Measurements from ENCODE around the gene CTNNA3. TPM values are rescaled to one million over a fixed set of nuclear protein-coding genes. Genes with fewer than 3 reads are reported as not detected.

The CTNNA3 gene
- total RNA-seq, 4 donors from 2014 or later, result 0.68 to 75.2 (median 1.4) TPM

DNA sequence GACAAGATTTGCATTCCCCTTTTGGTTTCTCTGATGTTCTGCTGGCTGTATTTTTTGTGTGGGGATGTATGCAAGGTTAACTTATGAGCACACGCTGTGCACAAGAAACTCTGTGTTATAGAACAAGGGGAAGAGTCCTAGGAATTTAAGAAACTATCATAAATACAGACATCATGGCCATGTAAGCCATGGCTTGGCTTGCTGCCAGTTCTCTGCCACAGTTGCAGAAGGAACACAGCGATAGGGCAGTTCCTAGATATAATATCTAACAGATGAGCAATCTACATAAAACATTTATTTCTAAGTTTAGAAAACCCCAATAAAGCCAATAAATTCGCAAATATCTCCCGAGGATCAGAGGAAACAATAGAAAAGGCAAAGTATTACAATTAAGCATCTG lies 616.9 kb downstream of the CTNNA3 start:
- Histone ChIP-seq H3K27ac (no peak overlapping the region), H3K36me3 (no peaks in the 10 kb centered on the region), H3K27me3 (no peaks in the 10 kb centered on the region), H3K9me3 (no peaks in the 10 kb centered on the region), H3K4me3 (no peak overlapping the region), H3K4me1 (no peaks in the 10 kb centered on the region)
- TF ChIP-seq, protein P1, sequence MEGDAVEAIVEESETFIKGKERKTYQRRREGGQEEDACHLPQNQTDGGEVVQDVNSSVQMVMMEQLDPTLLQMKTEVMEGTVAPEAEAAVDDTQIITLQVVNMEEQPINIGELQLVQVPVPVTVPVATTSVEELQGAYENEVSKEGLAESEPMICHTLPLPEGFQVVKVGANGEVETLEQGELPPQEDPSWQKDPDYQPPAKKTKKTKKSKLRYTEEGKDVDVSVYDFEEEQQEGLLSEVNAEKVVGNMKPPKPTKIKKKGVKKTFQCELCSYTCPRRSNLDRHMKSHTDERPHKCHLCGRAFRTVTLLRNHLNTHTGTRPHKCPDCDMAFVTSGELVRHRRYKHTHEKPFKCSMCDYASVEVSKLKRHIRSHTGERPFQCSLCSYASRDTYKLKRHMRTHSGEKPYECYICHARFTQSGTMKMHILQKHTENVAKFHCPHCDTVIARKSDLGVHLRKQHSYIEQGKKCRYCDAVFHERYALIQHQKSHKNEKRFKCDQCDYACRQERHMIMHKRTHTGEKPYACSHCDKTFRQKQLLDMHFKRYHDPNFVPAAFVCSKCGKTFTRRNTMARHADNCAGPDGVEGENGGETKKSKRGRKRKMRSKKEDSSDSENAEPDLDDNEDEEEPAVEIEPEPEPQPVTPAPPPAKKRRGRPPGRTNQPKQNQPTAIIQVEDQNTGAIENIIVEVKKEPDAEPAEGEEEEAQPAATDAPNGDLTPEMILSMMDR (IDR thresholded peaks at IDR 0.05), result no peak
- TF ChIP-seq EP300 (IDR thresholded peaks at IDR 0.05; ENCODE audit: low read depth), result no peak
- no peak for TF ChIP-seq POLR2A (IDR thresholded peaks at IDR 0.05)
- TF ChIP-seq POLR2AphosphoS5 (IDR thresholded peaks at IDR 0.05), result no peak
- intact Hi-C loops (cut with DNase I; ENCODE audit: low total_unique reads), result no loop called here
- WGBS, 2 donors (ENCODE audit: low coverage in 1 of 2), result 29 to 33% methylated on average over 3 to 4 of the region's 4 CpGs
- in situ Hi-C loops (cut with MboI; ENCODE audit: low pct_ligation_motif_present in 1 of 4, low pct_unique_long_range_greater_than_20kb in 1 of 4, low sequenced_read_pairs in 3 of 4), result no loop called here
- DNase-seq, result no peak

DNA sequence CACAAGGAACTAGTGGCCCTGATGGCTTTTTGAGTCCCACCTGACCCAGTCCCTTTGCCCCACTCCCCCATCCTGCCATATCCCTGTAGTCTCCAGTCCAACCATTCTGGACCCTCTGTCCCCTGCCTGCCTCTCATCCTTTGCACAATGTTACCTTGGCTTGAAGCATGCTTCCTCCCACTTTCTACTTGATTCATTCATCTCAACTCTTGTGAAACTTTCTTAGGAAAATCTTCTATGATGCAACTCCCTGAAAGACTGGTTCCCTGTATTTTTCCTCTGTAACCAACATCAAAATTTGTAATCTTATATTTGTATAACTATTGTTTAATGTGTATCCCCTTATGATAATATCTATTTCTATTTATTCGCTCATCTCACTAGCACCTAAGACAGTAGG lies 618.6 kb downstream of the CTNNA3 start:
- Histone ChIP-seq H3K4me3 (no peak overlapping the region), H3K9me3 (no peaks in the 10 kb centered on the region), H3K27ac (no peak overlapping the region), H3K27me3 (no peaks in the 10 kb centered on the region), H3K36me3 (no peaks in the 10 kb centered on the region), H3K4me1 (no peaks in the 10 kb centered on the region)
- 90 to 98% methylated on average over 1 of the region's 1 CpG for WGBS, 2 donors (ENCODE audit: low coverage in 1 of 2)
- TF ChIP-seq EP300 (IDR thresholded peaks at IDR 0.05; ENCODE audit: low read depth), result no peak
- intact Hi-C loops (cut with DNase I; ENCODE audit: low total_unique reads) (no loop called here), in situ Hi-C loops (cut with MboI; ENCODE audit: low pct_ligation_motif_present in 1 of 4, low pct_unique_long_range_greater_than_20kb in 1 of 4, low sequenced_read_pairs in 3 of 4) (no loop called here)
- no peak for DNase-seq

DNA sequence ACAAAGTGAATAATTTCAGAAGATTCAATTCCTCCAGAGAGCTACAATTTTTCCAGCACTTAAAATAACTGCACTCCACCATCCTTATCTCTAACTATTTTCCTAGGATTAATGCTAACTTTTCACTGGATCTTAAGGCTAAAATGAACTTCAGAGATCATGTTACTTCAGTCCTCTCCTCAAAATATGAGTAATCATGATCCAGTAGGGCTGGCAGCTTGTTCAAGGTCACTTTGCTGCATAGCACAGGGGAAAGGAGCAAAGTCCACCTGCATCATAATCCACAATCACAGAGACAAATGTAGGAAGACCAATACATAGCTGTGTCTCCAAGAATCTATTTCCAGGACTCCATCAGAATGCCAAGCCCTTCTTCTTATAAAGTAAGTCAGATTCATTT lies 619.9 kb downstream of the CTNNA3 start:
- Histone ChIP-seq H3K9me3 (no peaks in the 10 kb centered on the region), H3K36me3 (no peaks in the 10 kb centered on the region), H3K4me1 (no peaks in the 10 kb centered on the region), H3K4me3 (no peak overlapping the region), H3K27me3 (no peaks in the 10 kb centered on the region), H3K27ac (no peak overlapping the region)
- in situ Hi-C loops (cut with MboI; ENCODE audit: low pct_ligation_motif_present in 1 of 4, low pct_unique_long_range_greater_than_20kb in 1 of 4, low sequenced_read_pairs in 3 of 4) (no loop called here), intact Hi-C loops (cut with DNase I; ENCODE audit: low total_unique reads) (no loop called here)
- TF ChIP-seq POLR2A (IDR thresholded peaks at IDR 0.05) (no peak), POLR2AphosphoS5 (IDR thresholded peaks at IDR 0.05) (no peak), EP300 (IDR thresholded peaks at IDR 0.05; ENCODE audit: low read depth) (no peak)
- TF ChIP-seq, protein P1 (IDR thresholded peaks at IDR 0.05), result no peak
- no peak for DNase-seq

DNA sequence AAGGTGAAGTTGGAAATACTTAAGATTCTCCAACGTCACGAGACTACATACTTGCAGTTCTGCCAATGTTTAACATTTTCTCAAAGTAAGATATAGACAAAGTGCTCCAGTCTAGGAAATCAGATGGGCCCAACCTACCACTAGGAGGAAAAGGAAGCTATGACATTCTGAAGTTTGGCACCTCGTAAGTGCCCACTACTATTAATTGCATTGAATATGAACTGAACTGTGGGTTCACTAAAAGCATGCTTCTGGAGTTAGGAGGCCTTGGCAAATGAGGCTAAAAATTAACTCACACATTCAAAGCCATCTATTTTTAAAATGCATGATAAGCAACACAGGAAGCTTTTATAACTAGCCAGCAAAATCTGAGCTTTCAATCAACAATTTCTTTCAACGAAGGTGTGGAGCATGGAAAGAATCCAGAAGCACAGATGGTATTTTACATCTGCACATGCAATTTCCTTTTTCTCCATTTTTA lies 620.5 kb downstream of the CTNNA3 start:
- intact Hi-C loops (cut with DNase I; ENCODE audit: low total_unique reads), result no loop called here
- no peak overlapping the region for H3K27ac ChIP-seq
- DNase-seq, result no peak
- H3K27me3 ChIP-seq, result no peaks in the 10 kb centered on the region
- no peak for TF ChIP-seq POLR2A (IDR thresholded peaks at IDR 0.05)
- no peak for TF ChIP-seq POLR2AphosphoS5 (IDR thresholded peaks at IDR 0.05)
- no peak for TF ChIP-seq EP300 (IDR thresholded peaks at IDR 0.05; ENCODE audit: low read depth)
- TF ChIP-seq, protein P1 (IDR thresholded peaks at IDR 0.05), result no peak
- in situ Hi-C loops (cut with MboI; ENCODE audit: low pct_ligation_motif_present in 1 of 4, low pct_unique_long_range_greater_than_20kb in 1 of 4, low sequenced_read_pairs in 3 of 4), result no loop called here
- H3K9me3 ChIP-seq, result no peaks in the 10 kb centered on the region
- WGBS, 2 donors (ENCODE audit: low coverage in 1 of 2), result 37 to 47% methylated on average over 4 of the region's 4 CpGs
- H3K36me3 ChIP-seq, result no peaks in the 10 kb centered on the region
- no peak overlapping the region for H3K4me3 ChIP-seq
- H3K4me1 ChIP-seq, result no peaks in the 10 kb centered on the region

DNA sequence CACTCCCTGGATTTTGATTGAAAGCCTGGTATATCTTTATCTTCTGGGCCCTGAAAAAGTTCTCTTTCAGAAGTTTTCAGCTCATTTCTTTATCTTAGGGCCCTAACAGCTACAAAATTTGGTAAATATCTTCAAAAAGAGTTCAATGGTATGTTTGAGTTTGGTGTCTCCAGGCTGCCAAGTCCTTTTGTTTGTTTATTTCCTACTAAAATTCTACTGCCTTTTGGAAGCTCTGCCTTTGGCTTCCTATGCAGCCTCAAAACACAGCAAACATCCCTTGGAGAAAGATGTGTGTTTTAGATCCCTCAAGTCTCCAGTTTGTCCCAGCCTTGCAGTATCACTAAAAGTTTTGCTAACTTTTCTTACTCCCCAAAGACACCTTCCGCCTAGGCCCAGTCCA lies 623.3 kb downstream of the CTNNA3 start:
- TF ChIP-seq POLR2AphosphoS5 (IDR thresholded peaks at IDR 0.05) (no peak), POLR2A (IDR thresholded peaks at IDR 0.05) (no peak), EP300 (IDR thresholded peaks at IDR 0.05; ENCODE audit: low read depth) (no peak)
- TF ChIP-seq, protein P1 (IDR thresholded peaks at IDR 0.05), result no peak
- Histone ChIP-seq H3K36me3 (no peaks in the 10 kb centered on the region), H3K4me1 (no peaks in the 10 kb centered on the region), H3K9me3 (no peaks in the 10 kb centered on the region), H3K4me3 (no peak overlapping the region), H3K27ac (no peak overlapping the region), H3K27me3 (no peaks in the 10 kb centered on the region)
- DNase-seq, result no peak
- in situ Hi-C loops (cut with MboI; ENCODE audit: low pct_ligation_motif_present in 1 of 4, low pct_unique_long_range_greater_than_20kb in 1 of 4, low sequenced_read_pairs in 3 of 4) (no loop called here), intact Hi-C loops (cut with DNase I; ENCODE audit: low total_unique reads) (no loop called here)
- WGBS, 2 donors (ENCODE audit: low coverage in 1 of 2), result 88 to 100% methylated on average over 1 of the region's 1 CpG
